HG02678 (cell line): ENCODE data around the gene ZC3H12D.
A peak's percentile ranks its signal among the peaks of the same experiment; 100 is the strongest.
"Not testable (repeated sequence)": the region's sequence is repeated elsewhere in the genome, so short reads cannot be mapped to it uniquely, and the experiment has no call there.

ENCODE experiments used
- ATAC-seq: cut with Tn5 transposase; IDR thresholded peaks from one replicate; pipeline ENCODE4 v1.9.1; 2021; ENCODE audit warnings: mild to moderate bottlenecking, moderate library complexity; ENCODE audit not compliant: unreplicated experiment

The ZC3H12D gene

DNA sequence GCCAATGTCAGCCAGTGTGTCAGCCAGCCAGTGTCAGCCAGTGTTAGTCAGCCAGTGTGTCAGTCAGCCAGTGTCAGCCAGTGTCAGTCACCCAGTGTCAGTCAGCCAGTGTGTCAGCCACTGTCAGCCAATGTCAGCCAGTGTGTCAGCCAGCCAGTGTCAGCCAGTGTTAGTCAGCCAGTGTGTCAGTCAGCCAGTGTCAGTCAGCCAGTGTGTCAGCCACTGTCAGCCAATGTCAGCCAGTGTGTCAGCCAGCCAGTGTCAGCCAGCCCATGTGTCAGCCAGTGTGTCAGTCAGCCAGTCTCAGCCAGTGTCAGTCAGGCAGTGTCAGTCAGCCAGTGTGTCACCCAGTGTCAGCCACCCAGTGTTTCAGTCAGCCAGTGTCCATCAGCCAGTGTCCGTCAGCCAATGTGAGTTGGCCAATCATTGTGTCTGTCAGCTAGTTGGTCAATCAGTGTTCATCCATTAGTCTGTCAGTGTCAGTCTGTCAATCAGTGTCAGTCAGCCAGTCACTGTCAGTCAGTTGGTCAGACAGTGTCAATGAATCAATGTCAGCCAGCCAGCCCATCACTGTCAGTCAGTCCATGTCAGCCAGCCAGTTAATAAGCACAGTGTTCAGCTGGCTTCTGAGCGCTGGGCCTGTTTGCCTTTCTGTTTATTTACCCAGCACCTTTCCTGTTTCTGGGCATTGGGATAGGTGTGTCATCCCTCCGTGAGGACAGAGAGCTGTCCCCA is 40.3 kb downstream of the ZC3H12D start:
- ATAC-seq: not testable (repeated sequence)

DNA sequence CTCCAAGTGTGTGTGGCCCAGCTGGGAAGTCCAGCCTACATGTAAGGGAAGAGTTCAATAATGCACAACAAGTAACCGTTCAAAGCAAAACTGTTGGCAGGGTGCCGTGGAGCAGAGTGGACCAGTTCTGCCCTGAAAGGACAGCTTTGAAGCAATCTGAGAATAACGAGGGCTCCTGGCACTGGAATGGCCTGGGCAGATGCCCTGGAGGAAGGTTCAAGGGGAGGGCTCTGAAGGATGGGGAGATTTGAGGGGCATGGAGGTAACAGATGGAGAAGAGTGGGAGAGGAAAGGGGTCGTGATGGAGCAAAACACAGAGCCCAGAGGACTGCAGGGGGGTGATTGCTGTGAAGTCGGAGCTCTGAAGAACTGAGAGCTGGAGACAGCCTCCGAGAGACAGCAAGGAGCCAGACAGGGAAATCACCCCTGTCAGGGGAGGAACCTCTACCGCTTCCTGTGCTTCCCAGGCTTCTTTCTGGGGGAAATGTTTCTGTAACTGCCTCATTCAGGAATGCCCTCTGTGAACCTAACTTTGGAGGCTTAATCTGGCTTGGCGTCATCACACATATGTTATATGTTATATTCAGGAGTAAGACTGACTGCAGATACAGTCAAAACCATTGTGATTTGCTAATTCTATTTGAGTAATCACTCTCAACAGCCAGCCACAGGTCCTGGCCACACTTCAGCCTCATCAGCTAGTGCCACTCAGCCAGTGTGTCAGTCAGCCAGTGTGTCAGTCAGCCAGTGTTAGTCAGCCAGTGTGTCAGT is 41.2 kb downstream of the ZC3H12D start:
- ATAC-seq: no peak

GRCh38 chr6:149441740-149442139 is 43.1 kb downstream of the ZC3H12D start:
- ATAC-seq: no peak

DNA sequence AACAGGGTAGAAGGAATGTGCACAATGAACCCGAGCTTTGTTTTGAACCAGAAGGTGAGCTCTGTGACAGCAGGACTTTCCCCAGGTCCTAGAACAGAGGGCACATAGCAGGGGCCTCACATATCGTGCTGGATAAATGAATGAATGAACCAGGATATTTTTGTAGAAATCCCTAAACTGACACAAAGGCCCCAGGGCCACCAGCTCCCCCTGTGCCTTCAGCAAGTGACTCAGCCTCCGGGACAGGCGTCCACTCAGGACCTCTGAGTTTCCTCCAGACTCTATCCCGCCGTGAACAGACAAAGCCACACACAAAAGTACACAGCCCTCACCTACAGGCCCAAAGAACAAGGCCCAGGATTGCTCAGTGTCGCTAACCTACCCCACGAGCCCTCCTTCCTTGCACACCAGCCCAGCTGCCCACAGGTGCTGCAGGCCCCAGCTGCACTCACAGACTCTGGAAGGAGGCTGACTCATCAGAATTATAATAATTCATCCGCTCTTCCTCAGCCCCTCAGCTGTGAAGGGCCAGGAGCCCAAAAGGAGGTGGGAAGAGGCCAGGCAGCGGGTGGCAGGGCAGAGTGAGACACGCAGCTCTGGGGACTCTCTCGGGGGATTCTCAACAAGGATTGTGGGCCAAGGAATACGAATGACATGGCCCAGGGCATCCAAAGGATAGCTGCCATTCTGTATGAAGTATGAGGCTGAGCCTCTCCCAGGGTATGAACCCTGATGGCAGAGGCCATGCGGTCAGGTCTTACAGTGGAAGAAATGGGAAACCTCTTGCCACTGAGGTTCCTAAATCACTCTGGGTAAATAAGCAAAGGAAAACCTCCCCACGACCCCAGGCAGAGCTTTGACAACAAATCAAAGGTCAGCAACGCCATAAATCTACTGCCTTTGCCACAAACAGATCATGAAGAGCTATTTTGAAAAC is 43.8 kb downstream of the ZC3H12D start:
- ATAC-seq: no peak

DNA sequence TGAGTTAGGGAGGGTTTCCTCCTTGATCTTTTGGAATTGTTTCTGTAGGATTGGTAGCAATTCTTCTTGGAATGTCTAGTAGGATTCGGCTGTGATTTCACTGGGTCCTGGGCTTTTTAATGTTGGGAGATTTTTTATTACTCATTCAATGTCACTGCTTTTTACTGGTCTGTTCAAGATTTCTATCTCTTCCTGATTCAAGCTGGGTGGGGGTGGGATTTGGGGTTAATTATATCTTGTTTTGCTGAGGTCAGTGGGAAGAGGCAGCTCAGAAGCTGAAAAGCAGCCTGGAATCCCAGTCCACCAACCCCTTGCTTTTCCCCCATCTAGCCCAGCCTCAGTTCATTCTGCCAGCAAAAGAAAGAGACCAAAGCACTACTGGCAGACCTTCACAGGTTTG is 45.2 kb downstream of the ZC3H12D start:
- ATAC-seq: no peak

DNA sequence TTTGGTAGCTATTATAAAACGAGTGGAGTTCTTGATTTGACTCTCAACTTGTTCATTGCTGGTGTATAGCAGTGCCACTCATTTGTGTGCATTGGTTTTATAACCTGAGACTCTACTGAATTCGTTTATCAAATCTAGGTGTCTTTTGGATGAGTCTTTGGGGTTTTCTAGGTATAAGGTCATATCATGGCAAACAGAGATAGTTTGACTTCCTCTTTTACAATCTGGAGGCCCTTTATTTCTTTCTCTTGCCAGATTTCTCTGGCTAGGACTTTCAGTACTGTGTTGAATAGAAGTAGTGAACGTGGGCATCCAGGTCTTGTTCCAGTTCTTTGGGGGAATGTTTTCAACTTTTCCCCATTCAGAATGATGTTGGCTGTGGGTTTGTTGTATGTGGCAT is 46.0 kb downstream of the ZC3H12D start:
- ATAC-seq: no peak

GRCh38 chr6:149437212-149437611 is 47.6 kb downstream of the ZC3H12D start:
- no peak for ATAC-seq

GRCh38 chr6:149436647-149437046 is 48.2 kb downstream of the ZC3H12D start:
- ATAC-seq: no peak

GRCh38 chr6:149435919-149436586 is 48.8 kb downstream of the ZC3H12D start:
- no peak for ATAC-seq

- ATAC-seq: no peak
Observed at GRCh38 chr6:149433881-149434280, 50.9 kb downstream of the ZC3H12D start.

DNA sequence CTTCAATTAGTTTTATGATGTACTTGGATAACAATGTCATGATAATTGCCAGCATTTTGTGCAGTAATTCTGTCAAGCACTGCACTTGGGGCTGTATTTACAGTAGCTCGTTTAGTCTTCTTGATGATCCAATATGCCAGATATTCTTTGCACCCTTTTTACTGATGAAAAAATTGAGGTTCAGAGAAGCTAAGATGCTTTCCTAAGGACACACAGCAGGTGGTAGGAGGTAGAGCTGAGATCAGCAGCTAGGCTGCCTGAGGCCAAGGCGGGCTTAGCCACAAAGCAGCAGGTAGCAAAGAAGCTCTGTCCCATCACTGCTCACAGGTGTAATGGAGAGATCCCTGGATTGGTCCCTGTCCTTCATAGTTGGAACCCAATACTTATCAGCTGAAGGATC is 51.4 kb downstream of the ZC3H12D start:
- ATAC-seq: no peak

DNA sequence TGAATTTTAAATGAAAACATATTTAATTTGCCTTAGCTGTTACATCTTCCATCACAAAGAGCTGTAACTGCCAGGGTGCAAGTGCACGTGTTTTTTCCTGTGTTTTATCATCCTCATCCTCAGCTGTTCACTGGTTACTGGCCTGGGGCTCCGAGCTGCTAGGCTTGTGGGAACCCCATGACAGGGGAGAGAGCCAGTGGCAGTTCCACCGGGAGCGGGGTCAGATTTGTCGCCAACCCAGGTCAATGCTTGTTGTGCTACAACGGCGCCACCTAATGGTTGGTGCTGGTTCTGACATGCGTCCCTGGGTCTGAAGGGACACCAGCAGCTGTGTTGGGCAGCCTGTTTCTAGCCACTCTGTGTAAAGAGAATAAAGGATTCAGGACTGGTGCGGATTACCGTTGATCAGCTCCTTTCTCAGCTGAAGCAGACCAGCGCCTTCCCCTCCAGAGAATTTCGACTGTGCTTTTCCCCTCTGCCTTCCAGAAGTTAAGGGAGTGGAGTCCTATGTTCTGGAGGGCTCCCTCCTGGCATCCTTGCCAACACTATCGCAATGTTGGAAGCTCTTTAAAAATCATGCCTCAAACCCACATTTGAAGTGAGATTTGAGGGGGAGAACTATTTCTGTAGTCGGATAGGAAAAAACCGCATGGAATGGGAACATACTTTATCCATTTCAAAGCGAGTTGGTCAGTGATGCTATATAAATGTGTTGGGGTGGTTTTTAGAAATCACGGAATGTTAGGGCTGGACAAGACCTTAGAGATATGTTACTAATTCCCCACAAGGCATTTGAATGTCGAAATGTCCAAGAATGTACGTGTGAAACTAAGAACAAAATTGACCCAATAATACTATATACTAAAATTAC is 52.7 kb downstream of the ZC3H12D start:
- ATAC-seq: peak; percentile 87

DNA sequence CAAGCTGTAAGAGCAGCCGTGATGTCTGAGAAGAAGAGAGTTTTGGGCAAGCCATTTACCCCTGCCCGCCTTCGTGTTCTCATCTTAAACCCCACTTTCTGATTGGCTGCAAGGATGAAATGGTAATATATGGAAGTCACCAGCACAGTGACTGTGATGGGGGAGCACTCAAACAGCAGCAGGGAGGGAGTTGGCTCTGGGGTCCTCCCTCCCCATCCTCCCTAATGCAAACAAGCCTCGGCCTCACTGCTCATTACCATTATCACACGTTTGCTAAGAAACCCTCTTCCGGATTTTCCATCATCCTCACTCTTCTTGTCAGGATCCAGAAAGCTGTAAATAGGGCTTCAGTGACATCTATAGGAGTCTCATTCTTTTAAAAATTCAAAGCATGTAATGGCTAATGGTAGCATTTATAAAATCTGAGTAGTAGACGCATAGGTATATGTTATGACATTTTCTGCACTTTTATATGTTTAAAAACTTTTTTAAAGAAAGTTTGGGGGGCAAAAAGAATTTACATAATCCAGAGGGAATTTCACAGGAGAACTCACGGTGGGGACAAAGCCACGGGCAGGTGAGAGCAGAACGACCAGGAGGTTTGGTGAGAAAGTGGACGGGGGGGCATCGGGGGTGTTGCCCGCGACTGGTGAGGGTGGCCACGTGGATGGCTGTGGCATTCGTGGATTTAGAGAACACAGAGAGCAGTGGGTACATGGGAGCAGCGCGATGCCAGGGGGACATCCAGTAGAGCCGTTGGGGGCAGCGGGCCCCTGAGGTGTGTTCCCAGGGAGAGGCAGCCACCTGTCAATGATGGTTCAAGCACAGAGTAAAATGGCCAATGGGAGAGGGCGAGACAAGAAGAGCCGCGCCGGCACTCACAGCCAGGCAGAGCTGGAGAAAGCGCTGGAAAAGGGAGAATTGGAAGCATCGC is 55.1 kb downstream of the ZC3H12D start:
- ATAC-seq: no peak

DNA sequence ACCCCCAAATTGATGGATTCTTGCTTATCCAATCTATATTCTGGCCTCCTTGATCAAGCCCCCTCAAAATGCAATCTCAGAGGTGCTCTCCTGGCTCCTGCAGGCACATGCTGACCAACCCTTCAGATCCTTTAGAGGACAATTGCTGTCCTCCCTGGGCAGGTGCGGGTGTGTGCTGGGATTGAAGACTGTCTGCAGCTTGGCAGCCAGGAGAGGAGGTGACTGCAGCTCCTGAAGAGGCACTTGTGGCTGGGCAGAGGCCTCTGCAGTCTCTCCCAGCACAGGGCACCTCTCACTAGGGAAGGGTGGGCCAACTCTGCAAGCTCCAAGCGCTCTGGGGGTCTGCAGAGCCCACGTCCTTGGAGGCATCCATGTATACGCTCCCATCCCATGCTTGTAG is 56.2 kb downstream of the ZC3H12D start:
- ATAC-seq: no peak

GRCh38 chr6:149425754-149426153 is 59.1 kb downstream of the ZC3H12D start:
- ATAC-seq: no peak

GRCh38 chr6:149425224-149425623 is 59.6 kb downstream of the ZC3H12D start:
- ATAC-seq: no peak

GRCh38 chr6:149423964-149424440 is 60.8 kb downstream of the ZC3H12D start:
- no peak for ATAC-seq

GRCh38 chr6:149422581-149422980 is 62.2 kb downstream of the ZC3H12D start:
- no peak for ATAC-seq

DNA sequence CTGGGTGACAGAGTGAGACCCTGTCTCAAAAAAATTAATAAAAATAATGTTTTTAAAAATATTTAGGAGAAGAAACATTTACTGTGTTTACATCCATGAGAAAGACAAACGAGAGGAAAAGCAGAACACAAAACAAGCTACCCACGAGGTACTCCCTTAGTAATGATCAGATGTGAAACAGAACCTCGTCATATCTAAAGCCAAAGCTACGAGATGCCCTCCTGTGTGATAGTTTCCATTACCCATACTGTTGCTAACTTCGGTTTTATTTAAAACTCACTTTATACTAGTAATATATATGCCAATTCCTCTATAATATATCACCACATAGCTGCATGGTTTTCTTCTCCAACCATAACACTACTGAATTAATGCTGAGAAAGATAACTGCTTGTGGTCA is 63.7 kb downstream of the ZC3H12D start:
- no peak for ATAC-seq
